Esophagus muscularis mucosa (tissue), 4 donors: Measurements from ENCODE around the gene CD38. TPM values are rescaled to one million over a fixed set of nuclear protein-coding genes. Genes with fewer than 3 reads are reported as not detected.
A peak's percentile ranks its signal among the peaks of the same experiment; 100 is the strongest.

Source experiments
- DNase-seq: peaks from one replicate; pipeline ENCODE4 v3.0.0-alpha.2; 2017; ENCODE audit errors: extremely low spot score
- H3K27ac ChIP-seq, 4 donors: fragments of 200-600 bp; sonication (generic); replicated peaks in 1 of 4; 1 replicate in 3 of 4; 2 replicates in 1 of 4; pipeline ENCODE4 v1.5.1; 2016 to 2019; ENCODE audit warnings: mild to moderate bottlenecking in 1 of 4
- H3K27me3 ChIP-seq, 4 donors: fragments of 200-600 bp; sonication (generic); one replicate each; pipeline versions ENCODE4 v1.5.1 to v1.6.0; 2016 to 2019
- H3K36me3 ChIP-seq, 4 donors: fragments of 200-600 bp; sonication (generic); one replicate each; pipeline ENCODE4 v1.5.1; 2016 to 2019
- H3K4me1 ChIP-seq, 4 donors: fragments of 200-600 bp; sonication (generic); one replicate each; pipeline ENCODE4 v1.5.1; 2016 to 2019
- H3K4me3 ChIP-seq, 4 donors: fragments of 200-600 bp; sonication (generic); 1 replicate in 2 of 4; 2 replicates in 2 of 4; pipeline ENCODE4 v1.5.1; 2016 to 2019; ENCODE audit warnings: mild to moderate bottlenecking in 4 of 4, moderate library complexity in 1 of 4
- H3K9me3 ChIP-seq, 4 donors: fragments of 200-600 bp; sonication (generic); 1 replicate in 3 of 4; 2 replicates in 1 of 4; pipeline ENCODE4 v1.5.1; 2016 to 2019
- CTCF ChIP-seq, 3 experiments: fragments of 200-600 bp in 2 of 3; fragments of 450-650 bp in 1 of 3; sonication (generic) in 2 of 3; IDR thresholded peaks; one replicate each; pipeline ENCODE4 v1.5.1; 2017 to 2019; ENCODE audit warnings: antibody characterized with exemption in 3 of 3, mild to moderate bottlenecking in 2 of 3, moderate library complexity in 1 of 3
- EP300 ChIP-seq: sonication (generic); formaldehyde crosslinking; IDR thresholded peaks from one replicate; pipeline ENCODE4 v1.6.1; 2017; ENCODE audit warnings: antibody characterized with exemption
- POLR2A ChIP-seq: fragments of 450-650 bp; IDR thresholded peaks from one replicate; pipeline ENCODE4 v1.6.1; 2017; ENCODE audit warnings: antibody characterized with exemption, moderate library complexity, mild to moderate bottlenecking, low read depth
- POLR2AphosphoS5 ChIP-seq, 2 donors: sonication (generic); formaldehyde crosslinking; IDR thresholded peaks; one replicate each; pipeline ENCODE4 v1.6.1; 2017; ENCODE audit warnings: antibody characterized with exemption in 2 of 2
- WGBS: methylation state at CpG from one replicate; pipeline ENCODE4 v1.1.5; 2018; 5-methylcytosine and 5-hydroxymethylcytosine counted together
- intact Hi-C: fragments of 100-400 bp; cut with DNase I; formaldehyde crosslinking; loops from one replicate; pipeline ENCODE4 v1.15.1; 2023
- total RNA-seq, 4 donors: library from RNA; depleted of rRNA; stranded (reverse); fragments of >200 nt; gene quantifications; one replicate each; pipeline versions ENCODE4 v1.1.0 to v1.2.1, GENCODE V29; 2016

The CD38 gene
- total RNA-seq, 4 donors from 2014 or later: 1.4 to 5.8 (median 2.6) TPM

GRCh38 chr4:15864651-15865566 is 86.8 kb downstream of the CD38 start:
- no peaks in the 10 kb centered on the region for H3K9me3 ChIP-seq
- TF ChIP-seq CTCF (IDR thresholded peaks at IDR 0.05): no peak
- TF ChIP-seq EP300: no peak
- no peak for TF ChIP-seq POLR2AphosphoS5 (IDR thresholded peaks at IDR 0.05)
- H3K4me3 ChIP-seq: no peak overlapping the region
- H3K27me3 ChIP-seq: no peaks in the 10 kb centered on the region
- DNase-seq: peak; percentile 19
- intact Hi-C loops: no loop called here
- peak overlapping the region in 2 of 4 donors; percentile 9 to 29 for H3K27ac ChIP-seq
- peaks cover 0 to 22% (median 19%) of the 10 kb centered on the region in 4 donors for H3K4me1 ChIP-seq
- H3K36me3 ChIP-seq: no peaks in the 10 kb centered on the region
- WGBS: 49% methylated on average over 2 of the region's 2 CpGs

DNA sequence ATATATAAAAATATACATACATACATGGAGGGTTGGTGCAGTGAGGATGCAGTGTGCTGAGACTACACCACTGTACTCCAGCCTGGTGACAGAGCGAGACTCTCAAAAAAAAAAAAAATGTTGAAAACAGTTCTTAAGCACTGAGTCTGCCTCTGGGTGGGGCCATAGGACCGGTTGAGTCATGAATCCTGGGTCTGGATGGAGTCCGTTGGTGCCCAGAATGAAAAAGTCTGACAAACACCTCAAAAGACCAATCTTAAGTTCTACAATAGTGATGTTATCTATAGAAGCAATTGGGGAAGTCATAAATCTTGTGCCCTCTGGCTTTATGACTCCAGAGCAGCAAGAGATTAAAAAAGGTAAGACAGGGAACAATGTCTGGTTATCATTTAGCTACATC is 90.0 kb downstream of the CD38 start:
- H3K4me3 ChIP-seq: no peak overlapping the region
- no peaks in the 10 kb centered on the region for H3K36me3 ChIP-seq
- WGBS: 54% methylated on average over 3 of the region's 3 CpGs
- peaks cover 0 to 46% (median 30%) of the 10 kb centered on the region in 4 donors for H3K4me1 ChIP-seq
- H3K9me3 ChIP-seq: no peaks in the 10 kb centered on the region
- peak overlapping the region in 3 of 4 donors; percentile 44 to 65 (median 55) for H3K27ac ChIP-seq
- intact Hi-C loops: no loop called here
- no peaks in the 10 kb centered on the region for H3K27me3 ChIP-seq
- TF ChIP-seq CTCF (IDR thresholded peaks at IDR 0.05): no peak
- peak; percentile 26 for DNase-seq

- no peak overlapping the region for H3K4me3 ChIP-seq
- TF ChIP-seq POLR2AphosphoS5 (IDR thresholded peaks at IDR 0.05) (no peak), CTCF (IDR thresholded peaks at IDR 0.05) (no peak), POLR2A (no peak), EP300 (no peak)
- no peaks in the 10 kb centered on the region for H3K27me3 ChIP-seq
- no peak for DNase-seq
- no peaks in the 10 kb centered on the region for H3K36me3 ChIP-seq
- peak overlapping the region; percentile 44 to 65 (median 51) for H3K27ac ChIP-seq
- peaks cover 0 to 55% (median 34%) of the 10 kb centered on the region in 4 donors for H3K4me1 ChIP-seq
- H3K9me3 ChIP-seq: no peaks in the 10 kb centered on the region
- intact Hi-C loops: no loop called here
- WGBS: 49% methylated on average over 4 of the region's 4 CpGs
Observed at GRCh38 chr4:15868826-15869413, 90.8 kb downstream of the CD38 start.

DNA sequence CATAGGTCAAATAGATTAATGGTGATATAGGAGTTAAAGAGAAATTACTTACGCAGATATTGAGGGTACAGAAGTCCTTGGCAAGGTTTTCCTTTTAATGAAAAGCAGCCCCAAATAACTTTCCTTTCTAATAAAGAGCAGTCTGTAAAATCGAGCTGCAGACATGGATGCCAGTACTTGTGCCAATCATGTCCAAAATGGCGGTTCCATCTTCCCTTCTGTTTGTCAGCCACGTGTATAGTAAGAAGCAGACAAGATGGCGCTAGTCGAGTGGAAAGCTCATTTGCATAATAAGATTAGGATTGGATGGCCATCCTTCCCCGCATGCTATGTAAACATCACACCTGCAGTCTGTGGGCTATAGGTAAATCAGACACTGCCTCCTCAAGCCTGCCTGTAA is 92.0 kb downstream of the CD38 start:
- H3K4me3 ChIP-seq: no peak overlapping the region
- H3K36me3 ChIP-seq: no peaks in the 10 kb centered on the region
- 93% methylated on average over 7 of the region's 7 CpGs for WGBS
- no peaks in the 10 kb centered on the region for H3K9me3 ChIP-seq
- intact Hi-C loops: no loop called here
- no peaks in the 10 kb centered on the region for H3K27me3 ChIP-seq
- TF ChIP-seq POLR2A (no peak), POLR2AphosphoS5 (IDR thresholded peaks at IDR 0.05) (no peak), EP300 (no peak), CTCF (IDR thresholded peaks at IDR 0.05) (no peak)
- peak overlapping the region in 2 of 4 donors; percentile 31 to 65 for H3K27ac ChIP-seq
- H3K4me1 ChIP-seq: peaks cover 0 to 62% (median 31%) of the 10 kb centered on the region in 4 donors
- DNase-seq: peak; percentile 86
